CD8-positive, alpha-beta memory T cell (primary cell): Measurements from ENCODE around the gene GSTO2. TPM values are rescaled to one million over a fixed set of nuclear protein-coding genes. Genes with fewer than 3 reads are reported as not detected.

ENCODE experiments used
- CTCF ChIA-PET: fragments of 350-600 bp; sonication (Branson Sonifier 250); formaldehyde crosslinking; loops from one replicate; lab custom pipeline; 2021; ENCODE audit warnings: antibody characterized with exemption; lab: Charles Lee
- POLR2A ChIA-PET: fragments of 350-600 bp; sonication (Branson Sonifier 250); formaldehyde crosslinking; loops from one replicate; lab custom pipeline; 2021; ENCODE audit warnings: antibody characterized with exemption; lab: Charles Lee
- DNase-seq, 5 donors: peaks; one replicate each; pipeline versions ENCODE4 v3.0.0 to v3.0.0-alpha.2; 2020 to 2022; ENCODE audit warnings: mixed read lengths in 1 of 5
- H3K27ac ChIP-seq: one replicate; pipeline ENCODE4 v1.7.0; 2013; ENCODE audit warnings: low read depth, mild to moderate bottlenecking, low read length, moderate library complexity
- H3K27me3 ChIP-seq: 2 replicates; pipeline ENCODE4 v1.7.0; 2013; ENCODE audit warnings: low read length, mild to moderate bottlenecking; ENCODE audit not compliant: insufficient read depth, poor library complexity, severe bottlenecking
- H3K36me3 ChIP-seq: 2 replicates; pipeline ENCODE4 v1.7.0; 2013; ENCODE audit warnings: mild to moderate bottlenecking, low read length, moderate library complexity; ENCODE audit not compliant: insufficient read depth
- H3K4me1 ChIP-seq: 2 replicates; pipeline ENCODE4 v1.7.0; 2013; ENCODE audit warnings: mild to moderate bottlenecking, low read length, moderate library complexity; ENCODE audit not compliant: insufficient read depth
- H3K4me3 ChIP-seq: 2 replicates; pipeline ENCODE4 v1.7.0; 2013; ENCODE audit warnings: mild to moderate bottlenecking, low read length
- H3K9me3 ChIP-seq: 2 replicates; pipeline ENCODE4 v1.7.0; 2013; ENCODE audit warnings: mild to moderate bottlenecking, low read length
- H3K27ac Mint-ChIP-seq, 8 donors: one replicate each; pipeline ENCODE4 v1.8.0; 2020 to 2021; ENCODE audit warnings: mixed read lengths in 8 of 8, mild to moderate bottlenecking in 6 of 8, inconsistent platforms in 3 of 8, moderate library complexity in 3 of 8
- H3K27me3 Mint-ChIP-seq, 2 donors: one replicate each; pipeline ENCODE4 v1.8.0; 2020 to 2021; ENCODE audit warnings: mixed read lengths in 2 of 2, mild to moderate bottlenecking in 1 of 2, moderate library complexity in 1 of 2
- H3K36me3 Mint-ChIP-seq, 3 donors: one replicate each; pipeline ENCODE4 v1.8.0; 2020 to 2021; ENCODE audit warnings: mixed read lengths in 3 of 3, inconsistent platforms in 1 of 3, mild to moderate bottlenecking in 1 of 3
- H3K4me1 Mint-ChIP-seq, 3 donors: one replicate each; pipeline ENCODE4 v1.8.0; 2020 to 2021; ENCODE audit warnings: mixed read lengths in 3 of 3, inconsistent platforms in 1 of 3, mild to moderate bottlenecking in 1 of 3
- H3K4me3 Mint-ChIP-seq, 7 donors: one replicate each; pipeline ENCODE4 v1.8.0; 2020 to 2021; ENCODE audit warnings: mixed read lengths in 7 of 7, mild to moderate bottlenecking in 6 of 7, moderate library complexity in 4 of 7, inconsistent platforms in 2 of 7
- H3K9me3 Mint-ChIP-seq, 5 donors: one replicate each; pipeline ENCODE4 v1.8.0; 2020 to 2022; ENCODE audit warnings: mixed read lengths in 5 of 5, mild to moderate bottlenecking in 3 of 5, moderate library complexity in 2 of 5, inconsistent platforms in 1 of 5
- polyA plus RNA-seq: library from polyadenylated mRNA; unstranded; fragments of 300-500 nt; fragmentation: Illumina TruSeq; gene quantifications from one replicate; pipeline ENCODE4 v1.2.3, GENCODE V29; 2021
- total RNA-seq, 2 experiments: library from RNA; stranded (reverse); gene quantifications; one replicate each; pipeline ENCODE4 v1.2.3, GENCODE V29; 2021

Gene GSTO2
- total and polyA plus RNA-seq, 3 experiments from 2014 or later: 0.60 to 1.1 (median 0.93) TPM

GRCh38 chr10:104254493-104255310 is 14.3 kb upstream of the GSTO2 start, which contains the start of gene GSTO1:
Gene GSTO1 (plus strand): TSS chr10:104254892. CDS start chr10:104254929, 37 bp downstream.
- H3K36me3 ChIP-seq: peaks cover 5% of the 10 kb centered on the region
- peak within 1 kb of the TSS; percentile 76 for H3K27ac ChIP-seq
- Mint-ChIP-seq H3K4me3 (peak within 1 kb of the TSS; percentile 91 to 99 (median 95)), H3K27me3 (peaks cover 8 to 11% of the 10 kb centered on the region in 2 donors), H3K9me3 (no peaks in the 10 kb centered on the region), H3K36me3 (peaks cover 0 to 34% (median 6%) of the 10 kb centered on the region in 3 donors), H3K27ac (peak within 1 kb of the TSS; percentile 84 to 99 (median 96)), H3K4me1 (peaks cover 34 to 53% (median 49%) of the 10 kb centered on the region in 3 donors)
- DNase-seq: peak; percentile 40 to 70 (median 47)
- no peaks in the 10 kb centered on the region for H3K27me3 ChIP-seq
- ChIA-PET CTCF (interaction anchor here (0.9 to 8.2 kb wide), 5 partner anchors 9 to 37 kb away, joined by 3 to 57 read pairs (median 5); no protein-coding TSS in a partner anchor), POLR2A (interaction anchor here (0.6 to 1.8 kb wide), 4 partner anchors 10 to 133 kb away, joined by 3 to 13 read pairs (median 4); partner anchors contain the start of genes GSTO2 and SFR1)
- no peaks in the 10 kb centered on the region for H3K9me3 ChIP-seq
- H3K4me1 ChIP-seq: peaks cover 41% of the 10 kb centered on the region
- peak within 1 kb of the TSS; percentile 64 for H3K4me3 ChIP-seq

GRCh38 chr10:104255311-104255981 is 13.5 kb upstream of the GSTO2 start:
- POLR2A ChIA-PET: interaction anchor here (1.3 to 1.8 kb wide), 2 partner anchors 12 to 134 kb away, joined by 4 to 13 read pairs; partner anchors contain the start of genes GSTO2 and SFR1
- peak in 1 of 5 donors; percentile 28 for DNase-seq
- peaks cover 48% of the 10 kb centered on the region for H3K4me1 ChIP-seq

GRCh38 chr10:104256335-104256961 is 12.5 kb upstream of the GSTO2 start:
- Mint-ChIP-seq H3K4me1 (peaks cover 52 to 71% (median 66%) of the 10 kb centered on the region in 3 donors), H3K27me3 (peaks cover 0 to 4% of the 10 kb centered on the region in 2 donors), H3K4me3 (peak overlapping the region; percentile 91 to 99 (median 95)), H3K27ac (peak overlapping the region; percentile 84 to 99 (median 96)), H3K36me3 (peaks cover 0 to 52% (median 12%) of the 10 kb centered on the region in 3 donors), H3K9me3 (no peaks in the 10 kb centered on the region)
- peak overlapping the region; percentile 64 for H3K4me3 ChIP-seq
- H3K4me1 ChIP-seq: peaks cover 57% of the 10 kb centered on the region
- CTCF ChIA-PET: interaction anchor here (1.0 to 8.2 kb wide), 5 partner anchors 19 to 135 kb away, joined by 3 to 57 read pairs (median 4); partner anchors contain the start of genes CFAP43 and SFR1
- POLR2A ChIA-PET: interaction anchor here (0.7 to 1.3 kb wide), 3 partner anchors 13 to 345 kb away, joined by 3 to 4 read pairs (median 3); partner anchors contain the start of gene SFR1
- H3K36me3 ChIP-seq: peaks cover 13% of the 10 kb centered on the region
- H3K27me3 ChIP-seq: no peaks in the 10 kb centered on the region
- H3K27ac ChIP-seq: peak overlapping the region; percentile 76
- H3K9me3 ChIP-seq: no peaks in the 10 kb centered on the region
- peak in 1 of 5 donors; percentile 27 for DNase-seq

More at GRCh38 chr10:104255311-104255981, 13.5 kb upstream of the GSTO2 start:
- H3K27me3 Mint-ChIP-seq: peaks cover 4% of the 10 kb centered on the region in 2 donors
- peak overlapping the region; percentile 84 to 99 (median 96) for H3K27ac Mint-ChIP-seq
- H3K4me1 Mint-ChIP-seq: peaks cover 42 to 61% (median 56%) of the 10 kb centered on the region in 3 donors
- H3K27ac ChIP-seq: peak overlapping the region; percentile 76
- H3K36me3 ChIP-seq: peaks cover 8% of the 10 kb centered on the region
- CTCF ChIA-PET: interaction anchor here (1.3 to 8.2 kb wide), 5 partner anchors 8 to 134 kb away, joined by 3 to 57 read pairs (median 4); partner anchors contain the start of gene SFR1
- H3K4me3 ChIP-seq: peak overlapping the region; percentile 64
- peak overlapping the region; percentile 91 to 99 (median 95) for H3K4me3 Mint-ChIP-seq
- H3K36me3 Mint-ChIP-seq: peaks cover 0 to 42% (median 9%) of the 10 kb centered on the region in 3 donors
- no peaks in the 10 kb centered on the region for H3K27me3 ChIP-seq
- H3K9me3 ChIP-seq: no peaks in the 10 kb centered on the region
- no peaks in the 10 kb centered on the region for H3K9me3 Mint-ChIP-seq

GRCh38 chr10:104257235-104257634 is 11.7 kb upstream of the GSTO2 start:
- Histone ChIP-seq H3K36me3 (peaks cover 19% of the 10 kb centered on the region), H3K27ac (no peak overlapping the region), H3K9me3 (no peaks in the 10 kb centered on the region), H3K27me3 (no peaks in the 10 kb centered on the region), H3K4me3 (no peak overlapping the region), H3K4me1 (peaks cover 57% of the 10 kb centered on the region)
- Mint-ChIP-seq H3K4me1 (peaks cover 58 to 77% (median 74%) of the 10 kb centered on the region in 3 donors), H3K36me3 (peaks cover 0 to 60% (median 16%) of the 10 kb centered on the region in 3 donors), H3K9me3 (no peaks in the 10 kb centered on the region), H3K27ac (peak overlapping the region; percentile 39 to 99 (median 86)), H3K27me3 (peaks cover 0 to 2% of the 10 kb centered on the region in 2 donors), H3K4me3 (peak overlapping the region; percentile 40 to 96 (median 91))
- DNase-seq: no peak
- POLR2A ChIA-PET: interaction anchor here (0.7 kb wide), 1 partner anchor 346 kb away, joined by 3 read pairs; no protein-coding TSS in a partner anchor
- CTCF ChIA-PET: interaction anchor here (1.0 to 8.2 kb wide), 4 partner anchors 9 to 34 kb away, joined by 3 to 57 read pairs (median 6); partner anchors contain the start of gene CFAP43

GRCh38 chr10:104258209-104258608 is 10.8 kb upstream of the GSTO2 start:
- Mint-ChIP-seq H3K27me3 (no peaks in the 10 kb centered on the region), H3K9me3 (no peaks in the 10 kb centered on the region), H3K4me1 (peaks cover 58 to 84% (median 75%) of the 10 kb centered on the region in 3 donors), H3K27ac (peak overlapping the region; percentile 39 to 86 (median 55)), H3K4me3 (peak overlapping the region in 2 of 7 donors; percentile 42 to 53), H3K36me3 (peaks cover 0 to 69% (median 18%) of the 10 kb centered on the region in 3 donors)
- DNase-seq: no peak
- no peak overlapping the region for H3K27ac ChIP-seq
- H3K36me3 ChIP-seq: peaks cover 27% of the 10 kb centered on the region
- ChIA-PET CTCF (interaction anchor here (1.1 to 8.2 kb wide), 5 partner anchors 8 to 95 kb away, joined by 3 to 57 read pairs (median 5); partner anchors contain the start of gene CFAP58), POLR2A (interaction anchor here (1.0 kb wide), 1 partner anchor 11 kb away, joined by 4 read pairs; the partner anchor contains the start of gene GSTO2)
- no peaks in the 10 kb centered on the region for H3K27me3 ChIP-seq
- H3K4me3 ChIP-seq: no peak overlapping the region
- peaks cover 57% of the 10 kb centered on the region for H3K4me1 ChIP-seq
- no peaks in the 10 kb centered on the region for H3K9me3 ChIP-seq

GRCh38 chr10:104259456-104259855 is 9.5 kb upstream of the GSTO2 start:
- peak overlapping the region in 1 of 7 donors; percentile 58 for H3K4me3 Mint-ChIP-seq
- Histone ChIP-seq H3K27me3 (no peaks in the 10 kb centered on the region), H3K27ac (no peak overlapping the region), H3K9me3 (no peaks in the 10 kb centered on the region), H3K4me3 (no peak overlapping the region), H3K36me3 (peaks cover 28% of the 10 kb centered on the region), H3K4me1 (peaks cover 58% of the 10 kb centered on the region)
- H3K27me3 Mint-ChIP-seq: no peaks in the 10 kb centered on the region
- H3K27ac Mint-ChIP-seq: peak overlapping the region in 6 of 8 donors; percentile 18 to 73 (median 56)
- H3K36me3 Mint-ChIP-seq: peaks cover 0 to 80% (median 21%) of the 10 kb centered on the region in 3 donors
- POLR2A ChIA-PET: no interaction called here
- CTCF ChIA-PET: interaction anchor here (8.2 kb wide), 1 partner anchor 16 kb away, joined by 57 read pairs; no protein-coding TSS in a partner anchor
- H3K9me3 Mint-ChIP-seq: no peaks in the 10 kb centered on the region
- DNase-seq: no peak
- peaks cover 64 to 87% (median 75%) of the 10 kb centered on the region in 3 donors for H3K4me1 Mint-ChIP-seq
